Coronary artery (tissue), 2 donors: Measurements from ENCODE around the gene BCKDK.

Source experiments
- DNase-seq: peaks from one replicate; pipeline ENCODE4 v3.0.0-alpha.2; 2017; ENCODE audit warnings: low spot score
- H3K27ac ChIP-seq, 2 donors: fragments of 200-600 bp; sonication (generic); one replicate each; pipeline ENCODE4 v1.5.1; 2016 to 2019
- H3K4me3 ChIP-seq: fragments of 200-600 bp; sonication (generic); 2 replicates; pipeline ENCODE4 v1.5.1; 2016; ENCODE audit warnings: mild to moderate bottlenecking, moderate library complexity
- TF ChIP-seq, protein P1 (sequence below): fragments of 200-600 bp; sonication (generic); IDR thresholded peaks from one replicate; pipeline ENCODE4 v1.5.1; 2019; ENCODE audit warnings: antibody characterized with exemption

BCKDK gene

DNA sequence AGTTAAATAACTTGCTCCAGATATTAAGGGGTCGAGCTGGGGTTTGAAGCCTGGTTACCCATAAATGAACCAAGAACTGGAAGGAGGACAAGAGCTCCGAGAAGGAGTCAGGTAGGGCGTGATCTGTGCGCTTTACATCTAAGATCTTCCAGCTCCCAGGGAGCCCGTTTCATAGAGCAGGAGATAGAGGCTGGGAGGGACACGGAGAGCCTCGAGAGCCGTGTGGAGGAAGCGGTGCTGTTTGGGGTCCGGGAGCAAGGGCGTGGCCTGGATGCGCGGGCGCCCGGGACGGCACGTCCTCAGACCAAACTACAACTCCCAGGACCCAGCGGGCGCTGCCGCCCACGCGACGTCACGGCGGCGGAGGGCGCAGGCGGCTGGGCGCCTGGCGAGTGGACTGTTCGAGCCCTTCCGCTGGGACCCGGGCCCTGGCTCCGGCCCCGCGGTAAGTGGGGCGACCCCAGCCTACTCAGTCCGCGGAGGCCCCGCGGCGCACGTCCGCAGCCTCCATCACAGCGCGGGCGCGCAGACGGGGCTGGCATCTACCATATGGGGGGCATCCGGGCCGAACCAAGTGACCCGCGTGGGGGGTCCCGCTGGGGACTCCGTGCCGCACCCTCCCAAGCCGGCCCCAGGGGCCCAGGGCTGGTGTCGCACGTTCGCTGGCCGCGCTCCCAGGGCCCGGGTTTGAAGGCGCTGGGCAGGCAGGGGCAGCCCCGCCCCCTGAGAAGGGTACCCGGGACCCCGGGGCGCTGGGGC lies at the start of gene BCKDK:
TSS of gene BCKDK (plus strand) at position 352 of the 759 bp plus-strand sequence. CDS start 838 bp downstream, outside the sequence.
- Histone ChIP-seq H3K4me3 (peak within 1 kb of the TSS; percentile 76), H3K27ac (peak within 1 kb of the TSS; percentile 83 to 87)
- TF ChIP-seq, protein P1, sequence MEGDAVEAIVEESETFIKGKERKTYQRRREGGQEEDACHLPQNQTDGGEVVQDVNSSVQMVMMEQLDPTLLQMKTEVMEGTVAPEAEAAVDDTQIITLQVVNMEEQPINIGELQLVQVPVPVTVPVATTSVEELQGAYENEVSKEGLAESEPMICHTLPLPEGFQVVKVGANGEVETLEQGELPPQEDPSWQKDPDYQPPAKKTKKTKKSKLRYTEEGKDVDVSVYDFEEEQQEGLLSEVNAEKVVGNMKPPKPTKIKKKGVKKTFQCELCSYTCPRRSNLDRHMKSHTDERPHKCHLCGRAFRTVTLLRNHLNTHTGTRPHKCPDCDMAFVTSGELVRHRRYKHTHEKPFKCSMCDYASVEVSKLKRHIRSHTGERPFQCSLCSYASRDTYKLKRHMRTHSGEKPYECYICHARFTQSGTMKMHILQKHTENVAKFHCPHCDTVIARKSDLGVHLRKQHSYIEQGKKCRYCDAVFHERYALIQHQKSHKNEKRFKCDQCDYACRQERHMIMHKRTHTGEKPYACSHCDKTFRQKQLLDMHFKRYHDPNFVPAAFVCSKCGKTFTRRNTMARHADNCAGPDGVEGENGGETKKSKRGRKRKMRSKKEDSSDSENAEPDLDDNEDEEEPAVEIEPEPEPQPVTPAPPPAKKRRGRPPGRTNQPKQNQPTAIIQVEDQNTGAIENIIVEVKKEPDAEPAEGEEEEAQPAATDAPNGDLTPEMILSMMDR = no peak
- DNase-seq = no peak

DNA sequence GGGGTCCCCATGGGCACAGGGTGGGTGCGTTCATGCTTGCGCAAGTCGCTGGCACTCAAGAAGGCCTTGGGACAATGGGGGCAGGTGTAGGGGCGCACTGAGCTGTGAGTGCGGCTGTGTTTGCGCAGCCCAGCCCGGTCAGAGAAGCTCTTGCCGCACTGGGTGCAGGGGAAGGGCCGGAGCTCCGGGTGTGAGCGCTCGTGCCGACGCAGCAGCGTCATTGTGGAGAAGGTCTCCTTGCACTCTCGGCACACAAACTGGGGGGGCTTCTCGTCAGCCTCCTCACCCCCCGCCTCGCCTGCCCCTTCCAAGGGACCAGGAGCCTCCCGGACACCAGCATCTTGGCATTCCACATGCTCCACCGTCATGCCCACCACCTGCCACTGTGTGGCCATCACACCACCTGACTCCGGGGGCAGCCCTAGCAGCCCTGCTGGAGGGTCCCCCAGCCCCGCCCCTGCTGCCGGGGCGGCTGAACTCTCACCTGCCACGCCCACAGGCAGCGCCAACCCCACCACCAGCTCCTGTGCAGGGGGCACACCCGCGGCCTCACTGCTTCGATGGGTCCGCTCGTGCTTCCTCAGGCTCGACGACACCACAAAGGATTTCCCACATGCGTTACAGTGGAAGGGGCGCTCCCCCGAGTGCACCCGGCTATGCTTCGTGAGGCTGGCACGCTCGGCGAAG lies 46.9 kb upstream of the BCKDK start:
- H3K4me3 ChIP-seq = no peak overlapping the region
- TF ChIP-seq, protein P1 = no peak
- H3K27ac ChIP-seq = no peak overlapping the region
- DNase-seq = no peak

DNA sequence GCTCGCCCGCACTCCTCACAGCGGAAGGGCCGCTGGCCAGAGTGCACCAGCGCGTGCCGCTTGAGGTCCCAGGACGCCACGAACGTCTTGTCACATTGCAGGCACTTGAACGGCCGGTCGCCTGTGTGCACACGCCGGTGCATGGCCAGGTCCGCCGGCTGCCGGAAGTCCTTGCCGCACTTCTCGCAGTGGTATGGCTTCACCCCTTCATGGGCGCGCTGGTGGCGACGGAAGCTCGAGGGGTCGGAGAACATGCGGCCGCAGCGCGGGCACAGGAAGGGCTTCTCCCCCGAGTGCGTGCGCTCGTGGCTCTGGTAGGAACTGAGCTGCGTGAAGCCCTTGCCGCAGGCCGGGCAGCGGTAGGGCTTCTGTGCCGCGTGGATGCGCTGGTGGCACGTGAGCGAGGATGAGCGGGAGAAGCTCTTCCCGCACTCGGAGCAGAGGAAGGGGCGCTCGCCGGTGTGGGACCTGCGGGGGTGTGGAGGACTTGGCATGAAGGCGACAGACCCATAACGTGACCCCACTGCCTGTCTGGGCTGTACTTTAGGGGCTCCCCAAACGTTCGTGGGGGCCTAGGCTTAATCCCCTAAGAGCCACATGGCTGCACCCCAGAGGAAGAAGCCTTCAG lies 46.3 kb upstream of the BCKDK start:
- DNase-seq = no peak
- TF ChIP-seq, protein P1 = no peak
- H3K4me3 ChIP-seq = no peak overlapping the region
- no peak overlapping the region for H3K27ac ChIP-seq

DNA sequence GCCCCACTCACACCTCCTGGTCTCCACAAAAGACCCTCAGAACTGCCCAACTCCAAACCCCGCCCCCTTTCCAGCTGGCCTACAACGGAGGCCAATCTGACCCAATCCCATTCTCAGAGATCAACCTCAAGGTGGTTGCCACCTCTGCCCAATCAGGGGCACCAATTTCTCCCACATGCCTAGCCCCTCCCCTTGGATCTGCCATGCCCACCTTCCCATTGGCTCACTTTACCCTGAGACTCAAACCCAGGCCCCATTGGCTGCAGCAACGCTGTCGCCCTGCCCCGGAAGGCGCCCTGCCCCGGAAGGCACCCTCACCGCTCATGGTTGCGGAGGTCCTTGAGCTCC lies 44.7 kb upstream of the BCKDK start:
- TF ChIP-seq, protein P1 = no peak
- Histone ChIP-seq H3K4me3 (no peak overlapping the region), H3K27ac (no peak overlapping the region)
- DNase-seq = no peak

DNA sequence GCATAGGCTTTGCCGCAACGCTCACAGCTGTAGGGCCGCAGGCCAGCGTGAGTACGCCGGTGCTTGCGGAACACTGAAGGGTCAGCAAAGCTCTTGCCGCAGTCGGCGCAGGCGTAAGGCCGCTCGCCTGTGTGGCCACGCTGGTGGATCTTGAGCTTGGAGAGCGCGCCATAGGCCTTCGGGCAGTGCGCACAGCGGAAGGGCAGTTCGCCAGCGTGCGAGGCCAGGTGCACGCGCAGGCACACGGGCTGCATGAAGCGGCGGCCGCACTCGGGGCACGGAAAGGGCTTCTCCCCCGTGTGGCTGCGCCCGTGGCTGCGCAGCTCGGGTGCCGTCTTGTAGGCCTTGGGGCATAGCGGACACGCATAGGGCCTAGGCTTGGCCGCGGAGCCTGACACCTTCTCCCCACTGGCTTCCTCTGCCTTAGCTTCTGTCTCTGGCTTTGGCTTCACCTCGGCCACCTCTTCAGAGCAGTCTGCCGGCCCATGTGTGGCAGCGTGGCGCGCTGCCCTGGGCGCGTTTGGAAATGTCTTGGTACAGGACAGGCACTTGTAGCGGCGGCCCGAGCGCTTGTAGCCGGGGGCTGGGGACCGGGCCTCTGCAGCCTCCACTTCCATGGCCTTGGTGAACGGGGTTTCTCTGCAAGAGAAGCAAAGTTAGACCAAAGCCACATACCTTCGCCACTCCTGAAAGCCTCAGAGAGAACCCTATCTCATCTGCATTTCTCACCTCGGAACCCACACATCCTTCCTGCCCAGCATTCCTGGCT lies 44.2 kb upstream of the BCKDK start:
- TF ChIP-seq, protein P1 = no peak
- Histone ChIP-seq H3K27ac (peak overlapping the region in 1 of 2 donors; percentile 86), H3K4me3 (no peak overlapping the region)
- DNase-seq = no peak

DNA sequence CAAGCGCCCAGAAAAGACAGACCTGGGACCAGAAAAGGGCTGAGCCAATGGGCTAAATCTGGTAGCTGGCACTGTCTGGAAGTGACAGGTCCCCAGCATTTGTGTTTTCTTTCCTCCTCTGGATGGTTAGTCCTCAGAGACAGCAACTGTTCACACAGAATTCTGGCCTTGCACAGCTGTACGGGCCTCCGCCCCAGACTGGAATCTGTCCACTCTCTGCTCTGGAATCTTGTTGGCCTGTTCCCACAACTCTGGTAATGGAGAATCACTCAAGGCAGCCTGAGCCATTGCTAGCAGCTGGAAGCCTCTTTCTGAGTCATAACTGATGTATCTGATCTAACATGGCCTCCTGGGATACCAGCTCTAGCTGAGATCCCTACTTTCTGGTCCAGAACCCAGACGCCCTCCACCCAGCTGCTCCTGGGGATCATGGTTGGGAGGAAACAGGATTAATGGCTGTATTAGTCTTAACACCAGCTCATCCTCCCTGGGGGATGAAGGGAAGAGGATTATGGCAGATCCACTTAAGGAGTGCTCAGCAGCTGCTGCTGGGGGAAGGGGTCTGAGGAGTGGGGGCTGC lies 43.2 kb upstream of the BCKDK start:
- TF ChIP-seq, protein P1 = no peak
- no peak overlapping the region for H3K4me3 ChIP-seq
- DNase-seq = peak; percentile 80
- peak overlapping the region; percentile 55 to 86 for H3K27ac ChIP-seq
